ENCODE results near the gene CCDC122. TPM values are rescaled to one million over a fixed set of nuclear protein-coding genes. Genes with fewer than 3 reads are reported as not detected.
"Not testable (repeated sequence)": the region's sequence is repeated elsewhere in the genome, so short reads cannot be mapped to it uniquely, and the experiment has no call there.

CCDC122 gene
- total RNA-seq, 3 donors from 2014 or later: 8.0 to 17.1 (median 10.9) TPM

DNA sequence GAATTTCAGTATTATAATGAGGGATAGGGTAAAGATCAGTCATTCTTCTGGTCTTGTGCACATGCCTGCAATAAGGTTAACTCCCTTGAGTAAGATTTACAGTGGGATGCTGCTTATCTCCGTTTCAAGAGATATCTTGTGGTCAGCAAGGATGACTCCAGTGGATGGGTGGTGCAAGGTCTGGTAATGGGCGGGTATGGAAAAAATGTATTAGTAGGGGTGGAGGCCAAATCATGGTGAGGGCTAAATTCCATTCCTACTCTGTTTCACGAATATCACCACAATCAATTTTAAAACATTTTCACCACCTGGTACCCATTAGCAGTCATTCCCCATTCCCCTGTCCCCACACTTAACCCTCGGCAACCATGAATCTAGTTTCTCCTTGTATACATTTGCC is 40.6 kb downstream of the CCDC122 start:
- no peaks in the 10 kb centered on the region for H3K4me1 ChIP-seq (ENCODE audit: low read depth)
- no peak for DNase-seq
- H3K9me3 ChIP-seq: peaks cover 3% of the 10 kb centered on the region
- intact Hi-C loops (cut with DNase I, micrococcal nuclease): no loop called here
- TF ChIP-seq, protein P1, sequence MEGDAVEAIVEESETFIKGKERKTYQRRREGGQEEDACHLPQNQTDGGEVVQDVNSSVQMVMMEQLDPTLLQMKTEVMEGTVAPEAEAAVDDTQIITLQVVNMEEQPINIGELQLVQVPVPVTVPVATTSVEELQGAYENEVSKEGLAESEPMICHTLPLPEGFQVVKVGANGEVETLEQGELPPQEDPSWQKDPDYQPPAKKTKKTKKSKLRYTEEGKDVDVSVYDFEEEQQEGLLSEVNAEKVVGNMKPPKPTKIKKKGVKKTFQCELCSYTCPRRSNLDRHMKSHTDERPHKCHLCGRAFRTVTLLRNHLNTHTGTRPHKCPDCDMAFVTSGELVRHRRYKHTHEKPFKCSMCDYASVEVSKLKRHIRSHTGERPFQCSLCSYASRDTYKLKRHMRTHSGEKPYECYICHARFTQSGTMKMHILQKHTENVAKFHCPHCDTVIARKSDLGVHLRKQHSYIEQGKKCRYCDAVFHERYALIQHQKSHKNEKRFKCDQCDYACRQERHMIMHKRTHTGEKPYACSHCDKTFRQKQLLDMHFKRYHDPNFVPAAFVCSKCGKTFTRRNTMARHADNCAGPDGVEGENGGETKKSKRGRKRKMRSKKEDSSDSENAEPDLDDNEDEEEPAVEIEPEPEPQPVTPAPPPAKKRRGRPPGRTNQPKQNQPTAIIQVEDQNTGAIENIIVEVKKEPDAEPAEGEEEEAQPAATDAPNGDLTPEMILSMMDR (IDR thresholded peaks at IDR 0.05): no peak
- H3K4me3 ChIP-seq: no peak overlapping the region
- ATAC-seq: no peak
- no peaks in the 10 kb centered on the region for H3K36me3 ChIP-seq (ENCODE audit: low read depth)

DNA sequence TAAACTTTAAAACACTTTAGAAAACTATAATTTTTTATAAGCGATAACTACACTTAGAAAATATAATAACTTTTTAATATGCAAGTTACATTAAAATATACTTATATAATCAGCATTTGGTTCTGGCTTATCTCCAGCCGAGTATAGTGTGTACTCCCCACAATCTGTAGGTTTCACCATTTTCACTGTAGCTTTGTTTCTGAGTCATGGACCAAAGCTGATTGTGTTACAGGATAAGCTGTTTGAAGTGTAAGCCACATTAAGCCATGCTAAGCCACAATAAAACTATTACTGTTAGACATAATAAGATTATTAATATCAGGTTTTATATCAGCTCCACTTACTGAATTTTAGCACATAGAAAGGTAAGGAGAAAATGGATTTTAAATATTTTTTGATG is 43.8 kb downstream of the CCDC122 start:
- no peaks in the 10 kb centered on the region for H3K4me1 ChIP-seq (ENCODE audit: low read depth)
- H3K9me3 ChIP-seq: no peaks in the 10 kb centered on the region
- DNase-seq (no peak), ATAC-seq (no peak)
- intact Hi-C loops (cut with DNase I, micrococcal nuclease): no loop called here
- no peak overlapping the region for H3K4me3 ChIP-seq
- no peaks in the 10 kb centered on the region for H3K36me3 ChIP-seq (ENCODE audit: low read depth)
- TF ChIP-seq, protein P1 (IDR thresholded peaks at IDR 0.05): no peak

DNA sequence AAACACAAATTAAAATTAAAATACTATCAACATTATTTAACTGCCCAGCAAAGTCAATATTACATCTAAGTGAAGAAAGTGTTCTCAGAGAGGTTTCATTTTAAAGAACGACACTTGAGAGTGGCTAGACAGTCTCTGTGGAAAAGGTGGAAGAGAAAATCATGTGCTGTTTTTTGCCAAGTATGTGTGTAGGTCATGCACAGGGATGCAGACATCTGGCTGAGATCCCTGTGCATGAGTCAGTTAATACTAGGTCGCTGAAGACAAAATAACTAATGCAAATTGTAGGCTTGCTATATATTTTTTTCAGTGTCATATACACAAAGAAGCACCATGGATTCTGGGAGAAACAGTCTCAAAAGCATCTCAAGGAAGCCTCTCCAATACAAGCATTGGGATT is 48.5 kb downstream of the CCDC122 start:
- TF ChIP-seq, protein P1 (IDR thresholded peaks at IDR 0.05): no peak
- H3K36me3 ChIP-seq (ENCODE audit: low read depth): no peaks in the 10 kb centered on the region
- H3K4me3 ChIP-seq: no peak overlapping the region
- H3K9me3 ChIP-seq: no peaks in the 10 kb centered on the region
- H3K4me1 ChIP-seq (ENCODE audit: low read depth): no peaks in the 10 kb centered on the region
- DNase-seq (no peak), ATAC-seq (no peak)
- intact Hi-C loops (cut with DNase I, micrococcal nuclease): no loop called here

DNA sequence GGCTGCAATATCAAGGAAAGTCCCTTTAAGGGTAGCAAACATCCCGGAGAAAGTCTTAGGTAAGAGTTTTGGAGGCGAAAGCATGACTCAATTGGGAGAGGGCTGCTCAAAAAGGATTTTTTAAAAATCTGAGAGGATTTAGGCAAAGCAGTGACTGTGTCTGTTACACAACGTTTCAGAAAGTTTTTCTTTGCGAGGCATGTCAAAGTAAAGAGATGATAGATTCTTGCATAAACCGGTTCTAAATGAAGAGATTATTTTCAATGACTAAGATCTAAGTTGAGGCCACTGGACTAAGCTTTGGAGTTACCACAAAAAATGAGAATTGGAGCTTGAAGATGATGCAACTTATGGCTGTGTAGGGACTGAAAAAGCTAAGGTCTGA is 49.1 kb downstream of the CCDC122 start:
- TF ChIP-seq, protein P1 (IDR thresholded peaks at IDR 0.05): no peak
- no peaks in the 10 kb centered on the region for H3K9me3 ChIP-seq
- no peak for ATAC-seq
- H3K4me3 ChIP-seq: no peak overlapping the region
- intact Hi-C loops (cut with DNase I, micrococcal nuclease): no loop called here
- no peaks in the 10 kb centered on the region for H3K36me3 ChIP-seq (ENCODE audit: low read depth)
- DNase-seq: no peak
- no peaks in the 10 kb centered on the region for H3K4me1 ChIP-seq (ENCODE audit: low read depth)

DNA sequence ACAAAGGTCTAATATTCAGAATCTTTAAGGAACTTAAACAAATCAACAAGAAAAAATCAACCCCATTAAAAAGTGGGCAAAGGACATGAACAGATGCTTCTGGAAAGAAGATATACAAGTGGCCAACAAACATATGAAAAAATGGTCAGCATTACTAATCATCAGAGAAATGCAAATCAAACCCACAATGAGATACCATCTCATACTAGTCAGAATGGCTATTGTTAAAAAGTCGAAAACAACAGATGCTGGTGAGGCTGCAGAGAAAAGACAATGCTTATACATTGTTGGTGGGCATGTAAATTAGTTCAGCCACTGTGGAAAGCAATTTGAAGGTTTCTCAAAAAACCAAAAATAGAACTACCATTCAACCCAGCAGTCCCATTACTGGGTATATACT is 54.9 kb downstream of the CCDC122 start:
- intact Hi-C loops (cut with DNase I, micrococcal nuclease); H3K9me3 ChIP-seq; H3K4me3 ChIP-seq; H3K4me1 ChIP-seq (ENCODE audit: low read depth); ATAC-seq; H3K36me3 ChIP-seq (ENCODE audit: low read depth); DNase-seq: not testable (repeated sequence)

DNA sequence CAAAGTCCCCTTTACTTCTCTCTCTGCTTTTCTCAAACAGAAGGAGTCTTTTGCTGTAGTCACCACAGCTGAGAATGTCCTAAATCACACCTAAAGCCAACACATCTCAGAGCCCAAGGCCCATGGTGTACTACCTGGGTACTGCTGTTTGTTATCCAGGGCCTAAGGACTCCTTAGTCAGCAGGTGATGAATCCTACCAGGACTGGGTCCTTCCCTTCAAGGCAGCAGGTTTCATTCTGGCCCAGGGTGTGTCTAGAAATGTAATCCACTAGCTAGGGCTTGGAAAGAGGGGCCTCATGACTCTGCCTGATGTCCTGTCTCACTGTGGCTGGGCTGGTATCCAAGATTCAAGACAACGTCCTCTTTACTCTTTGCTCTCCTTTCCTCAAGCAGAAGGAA is 56.6 kb downstream of the CCDC122 start:
- TF ChIP-seq, protein P1 (IDR thresholded peaks at IDR 0.05): no peak
- Histone ChIP-seq H3K36me3 (ENCODE audit: low read depth) (no peaks in the 10 kb centered on the region), H3K4me3 (no peak overlapping the region), H3K4me1 (ENCODE audit: low read depth) (no peaks in the 10 kb centered on the region), H3K9me3 (no peaks in the 10 kb centered on the region)
- ATAC-seq (no peak), DNase-seq (no peak)
- intact Hi-C loops (cut with DNase I, micrococcal nuclease): no loop called here

Data from mucosa of descending colon (tissue), 3 donors.